ENCODE data around the gene POTEB3.
"Not testable (repeated sequence)": the region's sequence is repeated elsewhere in the genome, so short reads cannot be mapped to it uniquely, and the experiment has no call there.

The POTEB3 gene

GRCh38 chr15:21440399-21440798 lies at the start of gene POTEB3:
Gene POTEB3, minus strand, starts transcription at chr15:21440499. Its CDS starts 488 bp downstream, at chr15:21440011.
- not testable (repeated sequence) for H3K27ac ChIP-seq

- H3K27ac ChIP-seq = not testable (repeated sequence)
These were observed 13.4 kb upstream of the POTEB3 start for GRCh38 chr15:21453683-21454082.

GRCh38 chr15:21451920-21452563 lies 11.7 kb upstream of the POTEB3 start:
- H3K27ac ChIP-seq = not testable (repeated sequence)

DNA sequence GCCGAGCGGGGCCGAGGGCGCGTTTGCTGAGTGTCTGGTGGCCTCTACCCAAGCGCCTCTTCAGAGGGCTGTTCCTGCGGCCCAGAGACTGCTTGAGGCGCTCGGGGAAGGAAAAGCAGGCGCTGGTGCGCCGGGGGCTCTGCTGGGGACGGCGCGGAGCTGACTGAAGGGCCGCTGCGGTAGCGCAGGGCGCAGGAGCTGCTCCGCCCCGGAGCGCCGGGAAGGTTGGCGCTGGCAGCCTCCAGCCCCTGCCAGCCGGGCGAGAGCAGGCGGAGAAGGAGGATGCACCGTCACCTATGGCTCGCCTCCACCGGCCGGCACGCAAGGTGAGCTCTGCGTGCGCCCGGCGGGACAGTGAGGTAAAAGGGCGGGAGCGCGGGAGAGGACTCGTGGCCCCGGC lies 11.2 kb upstream of the POTEB3 start:
- H3K27ac ChIP-seq = not testable (repeated sequence)

GRCh38 chr15:21407366-21407765 lies 32.9 kb downstream of the POTEB3 start:
- H3K27ac ChIP-seq = not testable (repeated sequence)

GRCh38 chr15:21401531-21401930 lies 38.8 kb downstream of the POTEB3 start:
- not testable (repeated sequence) for H3K27ac ChIP-seq

DNA sequence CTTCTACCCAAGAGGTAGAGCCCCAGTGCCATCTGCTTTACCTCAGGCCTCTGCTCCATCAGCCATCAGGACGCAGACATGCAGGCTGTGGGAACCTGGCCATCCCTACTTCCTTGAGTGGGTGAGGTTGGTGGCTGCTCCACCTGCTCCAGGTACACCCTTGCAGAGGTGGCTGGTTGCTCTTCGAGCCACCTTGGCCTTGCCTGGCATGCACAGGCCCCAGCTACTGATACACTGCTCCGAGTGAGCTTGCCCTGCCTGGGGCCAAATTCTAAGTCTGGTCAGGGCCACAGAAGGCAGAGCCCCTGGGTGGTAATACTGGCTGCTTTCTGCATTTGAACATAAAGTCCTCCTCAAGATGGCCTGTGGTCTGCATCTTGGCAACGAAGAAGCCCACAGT lies 41.2 kb downstream of the POTEB3 start:
- not testable (repeated sequence) for H3K27ac ChIP-seq

GRCh38 chr15:21398511-21398910 lies 41.8 kb downstream of the POTEB3 start:
- H3K27ac ChIP-seq = not testable (repeated sequence)

GRCh38 chr15:21397656-21398055 lies 42.6 kb downstream of the POTEB3 start:
- H3K27ac ChIP-seq = not testable (repeated sequence)

DNA sequence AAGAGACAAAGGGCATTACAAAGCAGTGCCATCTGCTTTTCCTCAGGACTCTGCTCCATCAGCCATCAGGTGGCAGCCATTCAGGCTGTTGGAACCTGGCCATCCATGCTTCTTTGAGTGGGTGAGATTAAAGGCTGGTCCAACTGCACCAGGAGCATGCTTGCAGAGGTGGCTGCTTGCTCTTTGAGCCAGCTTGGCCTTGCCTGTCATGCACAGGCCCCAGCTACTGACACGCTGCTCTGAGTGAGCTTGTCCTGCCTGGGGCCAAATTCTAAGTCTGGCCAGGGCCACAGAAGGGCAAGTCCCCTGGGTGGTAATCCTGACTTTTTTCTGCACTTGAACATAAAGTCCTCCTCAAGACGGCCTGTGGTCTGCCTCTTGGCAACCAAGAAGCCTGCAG lies 43.1 kb downstream of the POTEB3 start:
- not testable (repeated sequence) for H3K27ac ChIP-seq

- H3K27ac ChIP-seq = not testable (repeated sequence)
These were observed 54.3 kb downstream of the POTEB3 start for GRCh38 chr15:21385961-21386360.

- not testable (repeated sequence) for H3K27ac ChIP-seq
These were observed 56.3 kb downstream of the POTEB3 start for GRCh38 chr15:21383866-21384485.

DNA sequence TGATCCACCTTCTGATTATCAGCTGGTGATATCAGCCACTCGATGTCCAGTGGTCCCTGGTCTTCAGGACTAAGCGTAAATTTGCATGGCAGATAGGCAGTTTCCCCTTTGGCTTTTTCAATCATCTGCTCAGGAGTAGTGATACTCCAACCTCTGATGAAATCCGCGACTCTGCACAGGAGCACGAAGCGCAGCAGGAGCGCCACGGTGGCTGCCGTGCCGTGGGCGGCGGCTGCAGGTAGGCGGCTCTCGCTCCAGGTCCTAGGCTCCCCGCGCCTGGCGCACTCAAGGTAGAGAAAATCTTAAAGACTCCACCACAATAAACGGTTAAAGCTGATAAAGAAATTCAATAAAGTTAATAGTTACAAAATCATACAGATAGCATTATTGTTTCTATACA lies 66.6 kb downstream of the POTEB3 start:
- H3K27ac ChIP-seq = not testable (repeated sequence)

DNA sequence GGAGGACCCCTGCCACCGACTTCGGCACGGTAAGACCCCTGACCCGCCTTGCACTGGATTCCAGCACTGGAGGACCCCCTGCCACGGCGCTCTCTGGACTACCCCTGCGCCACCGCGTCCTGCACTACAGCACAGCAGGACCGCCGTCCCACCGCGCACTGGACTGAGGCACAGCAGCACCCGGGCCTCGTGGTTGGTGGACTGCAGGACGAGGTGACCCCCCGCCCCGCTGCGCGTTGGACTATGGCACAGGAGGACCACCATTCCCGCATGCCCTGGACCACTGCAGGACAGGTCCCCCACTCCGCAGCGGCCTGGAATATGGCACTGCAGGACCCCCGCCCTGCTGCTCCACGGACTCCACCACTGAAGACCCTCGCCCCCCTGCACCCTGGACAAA lies 71.1 kb downstream of the POTEB3 start:
- not testable (repeated sequence) for H3K27ac ChIP-seq

DNA sequence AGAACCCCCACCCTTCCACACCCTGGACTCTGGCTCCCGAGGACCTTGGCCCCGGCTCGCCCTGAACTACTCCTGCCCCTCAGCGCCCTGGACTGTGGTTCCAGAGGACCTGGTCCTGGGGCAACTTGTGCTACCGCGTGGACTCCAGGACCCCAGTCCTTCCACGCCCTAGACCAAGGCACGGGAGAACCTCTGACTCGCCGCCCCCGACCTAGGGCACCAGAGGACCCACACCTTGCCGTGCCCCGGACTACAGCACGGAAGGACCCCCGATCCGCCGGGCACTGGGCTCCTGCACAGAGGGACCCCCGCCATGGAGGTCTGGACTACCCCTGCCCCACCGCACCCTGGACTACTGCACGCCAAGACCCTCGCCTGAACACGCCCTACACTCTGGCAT lies 71.7 kb downstream of the POTEB3 start:
- H3K27ac ChIP-seq = not testable (repeated sequence)
